Calu3 (cell line): ENCODE data around the gene CNPY4. TPM values are rescaled to one million over a fixed set of nuclear protein-coding genes. Genes with fewer than 3 reads are reported as not detected.

ENCODE experiments used
- BruUV-seq: library from RNA; stranded (reverse); fragments of 400-500 nt; replicated peaks from 2 replicates; lab custom pipeline; 2021; lab: Mats Ljungman, UMichigan
- CTCF ChIA-PET: fragments of 300-600 bp; sonication (Branson Sonifier 250); formaldehyde crosslinking; loops from one replicate; lab custom pipeline; 2022; ENCODE audit warnings: antibody characterized with exemption; lab: Charles Lee
- DNase-seq: peaks from one replicate; pipeline ENCODE4 v3.0.0; 2022
- H3K27ac Mint-ChIP-seq: one replicate; pipeline ENCODE4 v1.8.0; 2022; ENCODE audit warnings: mixed read lengths; ENCODE audit not compliant: unreplicated experiment
- H3K27me3 Mint-ChIP-seq: one replicate; pipeline ENCODE4 v1.8.0; 2022; ENCODE audit warnings: mixed read lengths; ENCODE audit not compliant: unreplicated experiment
- H3K36me3 Mint-ChIP-seq: one replicate; pipeline ENCODE4 v1.8.0; 2022; ENCODE audit warnings: mild to moderate bottlenecking, moderate library complexity, mixed read lengths; ENCODE audit not compliant: insufficient read depth, unreplicated experiment
- H3K4me1 Mint-ChIP-seq: one replicate; pipeline ENCODE4 v1.8.0; 2022; ENCODE audit warnings: mild to moderate bottlenecking, low read depth, mixed read lengths; ENCODE audit not compliant: unreplicated experiment
- H3K4me3 Mint-ChIP-seq: one replicate; pipeline ENCODE4 v1.8.0; 2022; ENCODE audit warnings: mild to moderate bottlenecking, low read depth, moderate library complexity, mixed read lengths; ENCODE audit not compliant: unreplicated experiment
- H3K9me3 Mint-ChIP-seq: one replicate; pipeline ENCODE4 v1.8.0; 2022; ENCODE audit warnings: low read depth, mixed read lengths; ENCODE audit not compliant: unreplicated experiment
- intact Hi-C: fragments of 100-400 bp; cut with micrococcal nuclease; formaldehyde crosslinking; loops from one replicate; pipeline ENCODE4 v1.10.0; 2022; ENCODE audit not compliant: unreplicated experiment
- total RNA-seq: library from RNA; stranded (reverse); gene quantifications from 2 replicates; pipeline ENCODE4 v1.2.3, GENCODE V29; 2022
- TF ChIP-seq, protein P1 (sequence below): fragments of 200-600 bp; IDR thresholded peaks from one replicate; pipeline ENCODE4 v1.8.0; 2022; ENCODE audit warnings: antibody characterized with exemption; ENCODE audit not compliant: unreplicated experiment

Gene CNPY4
- total RNA-seq, 1 experiment from 2014 or later = 5.9 TPM

DNA sequence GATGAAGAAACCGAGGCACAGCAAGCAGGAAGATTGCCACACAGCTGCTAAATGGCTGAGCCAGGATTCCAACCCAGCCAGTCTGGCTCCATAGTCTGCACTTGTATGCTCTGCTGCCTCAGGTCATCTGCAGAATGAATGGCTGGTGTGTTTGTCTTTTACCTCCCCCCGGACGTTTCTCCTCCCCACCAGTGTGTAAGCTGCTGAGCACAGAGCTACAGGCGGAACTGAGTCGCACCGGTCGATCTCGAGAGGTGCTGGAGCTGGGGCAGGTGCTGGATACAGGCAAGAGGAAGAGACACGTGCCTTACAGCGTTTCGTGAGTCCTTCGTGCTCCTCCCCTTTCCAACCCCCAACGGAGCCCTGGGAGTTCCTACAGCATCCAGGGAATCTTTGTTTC, 2.6 kb downstream of the CNPY4 start:
- Mint-ChIP-seq H3K27ac (no peak overlapping the region), H3K36me3 (peaks cover 38% of the 10 kb centered on the region), H3K9me3 (no peaks in the 10 kb centered on the region), H3K4me3 (no peak overlapping the region), H3K27me3 (no peaks in the 10 kb centered on the region), H3K4me1 (peaks cover 8% of the 10 kb centered on the region)
- intact Hi-C loops = no loop called here
- BruUV-seq = no TSS peak
- TF ChIP-seq, protein P1, sequence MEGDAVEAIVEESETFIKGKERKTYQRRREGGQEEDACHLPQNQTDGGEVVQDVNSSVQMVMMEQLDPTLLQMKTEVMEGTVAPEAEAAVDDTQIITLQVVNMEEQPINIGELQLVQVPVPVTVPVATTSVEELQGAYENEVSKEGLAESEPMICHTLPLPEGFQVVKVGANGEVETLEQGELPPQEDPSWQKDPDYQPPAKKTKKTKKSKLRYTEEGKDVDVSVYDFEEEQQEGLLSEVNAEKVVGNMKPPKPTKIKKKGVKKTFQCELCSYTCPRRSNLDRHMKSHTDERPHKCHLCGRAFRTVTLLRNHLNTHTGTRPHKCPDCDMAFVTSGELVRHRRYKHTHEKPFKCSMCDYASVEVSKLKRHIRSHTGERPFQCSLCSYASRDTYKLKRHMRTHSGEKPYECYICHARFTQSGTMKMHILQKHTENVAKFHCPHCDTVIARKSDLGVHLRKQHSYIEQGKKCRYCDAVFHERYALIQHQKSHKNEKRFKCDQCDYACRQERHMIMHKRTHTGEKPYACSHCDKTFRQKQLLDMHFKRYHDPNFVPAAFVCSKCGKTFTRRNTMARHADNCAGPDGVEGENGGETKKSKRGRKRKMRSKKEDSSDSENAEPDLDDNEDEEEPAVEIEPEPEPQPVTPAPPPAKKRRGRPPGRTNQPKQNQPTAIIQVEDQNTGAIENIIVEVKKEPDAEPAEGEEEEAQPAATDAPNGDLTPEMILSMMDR = no peak
- CTCF ChIA-PET = no interaction called here
- DNase-seq = no peak

DNA sequence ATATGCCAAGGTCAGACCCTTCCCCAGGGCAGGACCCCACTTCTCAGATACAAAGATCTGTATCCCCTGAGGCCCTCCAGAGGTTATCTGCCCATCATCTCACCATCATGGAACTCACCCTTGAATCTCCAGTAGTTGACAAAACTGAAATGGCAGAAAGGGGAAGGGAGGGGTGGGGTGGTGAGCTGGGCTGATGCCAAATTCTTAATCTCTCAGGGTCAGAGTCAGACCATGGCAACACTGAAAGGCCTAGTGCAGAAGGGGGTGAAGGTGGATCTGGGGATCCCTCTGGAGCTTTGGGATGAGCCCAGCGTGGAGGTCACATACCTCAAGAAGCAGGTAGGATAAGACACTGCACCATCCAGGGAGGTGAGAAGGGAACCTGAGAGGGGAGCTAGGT, 3.1 kb downstream of the CNPY4 start:
- no peak for DNase-seq
- H3K4me3 Mint-ChIP-seq = no peak overlapping the region
- peaks cover 8% of the 10 kb centered on the region for H3K4me1 Mint-ChIP-seq
- TF ChIP-seq, protein P1 = no peak
- BruUV-seq = no TSS peak
- H3K9me3 Mint-ChIP-seq = no peaks in the 10 kb centered on the region
- H3K36me3 Mint-ChIP-seq = peaks cover 43% of the 10 kb centered on the region
- CTCF ChIA-PET = no interaction called here
- no peaks in the 10 kb centered on the region for H3K27me3 Mint-ChIP-seq
- intact Hi-C loops = no loop called here
- H3K27ac Mint-ChIP-seq = no peak overlapping the region

DNA sequence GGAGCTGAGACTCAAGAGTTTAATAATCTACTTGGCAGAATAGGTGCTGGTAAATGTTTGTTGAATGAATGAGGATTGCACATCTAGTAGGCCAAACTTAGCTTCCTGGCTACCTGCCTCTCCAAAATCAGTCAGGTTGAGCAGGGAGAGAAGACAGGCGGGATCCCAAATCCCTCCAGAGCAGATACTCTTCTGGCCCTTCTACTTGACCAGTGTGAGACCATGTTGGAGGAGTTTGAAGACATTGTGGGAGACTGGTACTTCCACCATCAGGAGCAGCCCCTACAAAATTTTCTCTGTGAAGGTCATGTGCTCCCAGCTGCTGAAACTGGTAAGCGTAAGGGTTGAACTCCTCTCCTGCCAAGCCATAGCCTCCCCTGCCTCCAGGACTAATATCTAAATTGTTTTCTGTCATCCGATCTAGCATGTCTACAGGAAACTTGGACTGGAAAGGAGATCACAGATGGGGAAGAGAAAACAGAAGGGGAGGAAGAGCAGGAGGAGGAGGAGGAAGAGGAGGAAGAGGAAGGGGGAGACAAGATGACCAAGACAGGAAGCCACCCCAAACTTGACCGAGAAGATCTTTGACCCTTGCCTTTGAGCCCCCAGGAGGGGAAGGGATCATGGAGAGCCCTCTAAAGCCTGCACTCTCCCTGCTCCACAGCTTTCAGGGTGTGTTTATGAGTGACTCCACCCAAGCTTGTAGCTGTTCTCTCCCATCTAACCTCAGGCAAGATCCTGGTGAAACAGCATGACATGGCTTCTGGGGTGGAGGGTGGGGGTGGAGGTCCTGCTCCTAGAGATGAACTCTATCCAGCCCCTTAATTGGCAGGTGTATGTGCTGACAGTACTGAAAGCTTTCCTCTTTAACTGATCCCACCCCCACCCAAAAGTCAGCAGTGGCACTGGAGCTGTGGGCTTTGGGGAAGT, 5.1 kb downstream of the CNPY4 start:
- TF ChIP-seq, protein P1 = no peak
- no peak overlapping the region for H3K4me3 Mint-ChIP-seq
- peaks cover 8% of the 10 kb centered on the region for H3K4me1 Mint-ChIP-seq
- no TSS peak for BruUV-seq
- CTCF ChIA-PET = no interaction called here
- H3K9me3 Mint-ChIP-seq = no peaks in the 10 kb centered on the region
- H3K36me3 Mint-ChIP-seq = peaks cover 35% of the 10 kb centered on the region
- no peak for DNase-seq
- H3K27ac Mint-ChIP-seq = no peak overlapping the region
- intact Hi-C loops = no loop called here
- H3K27me3 Mint-ChIP-seq = no peaks in the 10 kb centered on the region

DNA sequence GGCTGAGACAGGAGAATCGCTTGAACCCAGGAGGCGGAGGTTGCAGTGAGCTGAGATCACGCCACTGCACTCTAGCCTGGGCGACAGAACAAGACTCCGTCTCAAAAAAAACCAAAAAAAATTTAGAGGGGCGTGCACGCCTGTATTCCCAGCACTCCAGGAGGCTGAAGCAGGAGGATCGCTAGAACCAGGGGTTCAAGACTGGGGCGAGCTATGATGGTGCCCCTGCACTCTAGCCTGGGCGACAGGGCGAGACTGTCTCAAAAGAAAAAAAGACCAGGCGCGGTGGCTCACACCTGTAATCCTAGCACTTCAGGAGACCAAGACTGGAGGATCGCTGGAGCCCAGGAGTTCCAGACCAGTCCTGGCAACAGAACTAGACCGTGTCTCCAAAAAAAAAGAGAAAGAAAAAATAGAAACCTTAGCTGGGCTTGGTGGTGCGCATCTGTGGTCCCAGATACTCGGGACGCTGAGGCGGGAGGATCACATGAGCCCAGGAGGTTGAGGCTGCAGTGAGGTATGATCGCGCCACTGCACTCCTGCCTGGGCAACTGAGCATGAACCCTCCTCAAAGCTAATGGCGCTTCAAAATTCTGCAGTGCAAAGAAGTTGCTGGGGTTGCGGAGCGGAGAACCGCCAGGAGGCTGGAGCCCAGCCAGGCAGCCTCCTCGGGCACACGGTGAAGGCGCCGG, 7.0 kb downstream of the CNPY4 start:
- H3K4me3 Mint-ChIP-seq = peak overlapping the region; percentile 88
- H3K9me3 Mint-ChIP-seq = no peaks in the 10 kb centered on the region
- H3K27ac Mint-ChIP-seq = peak overlapping the region; percentile 93
- CTCF ChIA-PET = no interaction called here
- DNase-seq = no peak
- intact Hi-C loops = no loop called here
- TF ChIP-seq, protein P1 = no peak
- BruUV-seq = TSS peak; percentile 75
- peaks cover 31% of the 10 kb centered on the region for H3K36me3 Mint-ChIP-seq
- H3K4me1 Mint-ChIP-seq = peaks cover 6% of the 10 kb centered on the region
- H3K27me3 Mint-ChIP-seq = no peaks in the 10 kb centered on the region
